COLO829 (cell line): ENCODE measurements around the gene PAK1IP1.
"Not testable (repeated sequence)": the region's sequence is repeated elsewhere in the genome, so short reads cannot be mapped to it uniquely, and the experiment has no call there.

Experiments
- DNase-seq: peaks from one replicate; pipeline ENCODE4 v3.0.0; 2012; ENCODE audit warnings: low spot score

The PAK1IP1 gene

GRCh38 chr6:10692965-10693538, 1.7 kb upstream of the PAK1IP1 start:
- no peak for DNase-seq

GRCh38 chr6:10695086-10695657, 400 bp downstream of the PAK1IP1 start:
- DNase-seq = no peak

GRCh38 chr6:10696655-10697054, 1.9 kb downstream of the PAK1IP1 start:
- DNase-seq = no peak

- no peak for DNase-seq
Measured at GRCh38 chr6:10713962-10714361, 19.2 kb downstream of the PAK1IP1 start.

GRCh38 chr6:10719296-10719963, 24.7 kb downstream of the PAK1IP1 start:
- no peak for DNase-seq

GRCh38 chr6:10719964-10720264, 25.1 kb downstream of the PAK1IP1 start:
- no peak for DNase-seq

GRCh38 chr6:10720265-10720959, 25.6 kb downstream of the PAK1IP1 start:
- no peak for DNase-seq

GRCh38 chr6:10720960-10721849, 26.4 kb downstream of the PAK1IP1 start:
- DNase-seq = not testable (repeated sequence)

GRCh38 chr6:10721850-10722569, 27.2 kb downstream of the PAK1IP1 start:
- DNase-seq = no peak

GRCh38 chr6:10722570-10722819, 27.7 kb downstream of the PAK1IP1 start:
- DNase-seq = no peak

- peak; percentile 98 for DNase-seq
Measured at GRCh38 chr6:10722820-10723566, 28.2 kb downstream of the PAK1IP1 start, which contains the start of gene TMEM14C. TSS of gene TMEM14C (plus strand) at chr6:10723070. CDS start at chr6:10724614, 1,544 bp downstream.

GRCh38 chr6:10723567-10723881, 28.8 kb downstream of the PAK1IP1 start:
- DNase-seq = no peak

GRCh38 chr6:10725044-10725443, 30.3 kb downstream of the PAK1IP1 start:
- DNase-seq = no peak

- DNase-seq = no peak
Measured at GRCh38 chr6:10725716-10726115, 30.9 kb downstream of the PAK1IP1 start.

GRCh38 chr6:10730254-10730653, 35.5 kb downstream of the PAK1IP1 start:
- DNase-seq = no peak

- DNase-seq = no peak
Measured at GRCh38 chr6:10733151-10733715, 38.5 kb downstream of the PAK1IP1 start.

GRCh38 chr6:10733863-10734262, 39.1 kb downstream of the PAK1IP1 start:
- no peak for DNase-seq

- DNase-seq = no peak
Measured at GRCh38 chr6:10736731-10737130, 42.0 kb downstream of the PAK1IP1 start.

- DNase-seq = no peak
Measured at GRCh38 chr6:10740061-10740460, 45.3 kb downstream of the PAK1IP1 start.

GRCh38 chr6:10741643-10742042, 46.9 kb downstream of the PAK1IP1 start:
- not testable (repeated sequence) for DNase-seq

- no peak for DNase-seq
Measured at GRCh38 chr6:10742251-10742650, 47.5 kb downstream of the PAK1IP1 start.
